Measurements from ENCODE around the gene PSMC4.
"Not testable (repeated sequence)": the region's sequence is repeated elsewhere in the genome, so short reads cannot be mapped to it uniquely, and the experiment has no call there.

The PSMC4 gene

GRCh38 chr19:39946532-39946931 is 24.4 kb upstream of the PSMC4 start:
- DNase-seq (ENCODE audit: low read depth) = no peak

DNA sequence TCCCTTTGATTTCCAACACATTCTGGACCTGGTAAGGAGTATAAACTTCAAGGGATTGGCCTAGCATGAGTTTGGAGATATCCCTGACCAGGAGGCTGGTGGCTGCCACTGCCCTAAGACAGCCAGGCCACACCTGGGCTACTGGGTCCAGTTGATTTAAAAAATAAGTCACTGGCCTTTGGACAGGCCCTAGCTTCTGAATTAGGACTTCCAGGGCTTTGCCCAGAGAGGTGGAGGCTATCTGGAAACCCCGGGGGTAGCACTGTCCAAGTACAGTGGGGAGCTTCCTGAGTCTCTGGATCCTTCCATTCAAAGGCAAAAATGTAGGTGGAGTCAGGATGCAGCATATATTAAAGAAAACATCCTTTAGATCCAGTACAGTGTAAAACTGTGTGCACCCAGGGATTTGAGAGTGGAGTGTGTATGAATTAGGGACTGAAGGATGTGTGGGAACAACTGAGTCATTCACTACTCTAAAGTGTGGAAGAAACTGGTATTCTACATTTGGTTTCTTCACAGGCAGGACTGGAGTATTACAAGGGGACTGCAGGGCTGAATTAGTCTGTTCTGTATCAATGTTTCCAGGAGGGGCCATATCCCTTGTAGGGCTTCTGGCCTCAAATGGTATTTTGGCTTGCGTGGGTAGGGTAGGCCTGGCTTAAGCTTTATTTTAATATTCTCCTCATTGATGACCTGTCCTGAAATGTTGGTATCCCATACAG is 21.8 kb upstream of the PSMC4 start:
- no peak for DNase-seq (ENCODE audit: low read depth)

GRCh38 chr19:39951065-39951650 is 19.8 kb upstream of the PSMC4 start:
- no peak for DNase-seq (ENCODE audit: low read depth)

- DNase-seq (ENCODE audit: low read depth) = no peak
These were observed 19.3 kb upstream of the PSMC4 start for GRCh38 chr19:39951686-39952085.

DNA sequence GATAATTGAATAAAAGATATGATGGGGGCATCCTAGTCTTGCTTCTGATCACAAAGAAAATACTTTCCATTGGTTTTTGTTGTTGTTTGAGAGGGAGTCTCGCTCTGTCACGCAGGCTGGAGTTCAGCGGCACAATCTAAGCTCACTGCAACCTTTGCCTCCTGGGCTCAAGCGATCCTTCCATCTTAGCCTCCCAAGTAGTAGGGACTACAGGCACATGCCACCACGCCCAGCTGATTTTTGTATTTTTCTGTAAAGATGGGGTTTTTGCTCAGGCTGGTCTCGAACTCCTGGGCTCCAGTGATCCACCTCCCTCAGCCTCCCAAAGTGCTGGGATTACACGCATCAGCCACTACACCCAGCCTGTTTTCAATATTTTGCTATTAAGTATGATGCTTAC is 17.1 kb upstream of the PSMC4 start:
- no peak for DNase-seq (ENCODE audit: low read depth)

GRCh38 chr19:39957886-39958285 is 13.1 kb upstream of the PSMC4 start:
- not testable (repeated sequence) for DNase-seq (ENCODE audit: low read depth)

GRCh38 chr19:39958942-39959341 is 12.0 kb upstream of the PSMC4 start:
- DNase-seq (ENCODE audit: low read depth) = not testable (repeated sequence)

DNA sequence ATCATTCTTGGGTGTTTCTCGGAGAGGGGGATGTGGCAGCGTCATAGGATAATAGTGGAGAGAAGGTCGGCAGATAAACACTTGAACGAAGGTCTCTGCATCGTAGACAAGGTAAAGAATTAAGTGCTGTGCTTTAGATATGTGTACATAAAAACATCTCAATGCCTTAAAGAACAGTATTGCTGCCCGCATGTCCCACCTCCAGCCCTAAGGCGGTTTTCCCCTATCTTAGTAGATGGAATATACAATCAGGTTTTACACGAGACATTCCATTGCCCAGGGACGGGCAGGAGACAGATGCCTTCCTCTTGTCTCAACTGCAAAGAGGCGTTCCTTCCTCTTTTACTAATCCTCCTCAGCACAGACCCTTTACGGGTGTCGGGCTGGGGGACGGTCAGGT is 11.6 kb upstream of the PSMC4 start:
- not testable (repeated sequence) for DNase-seq (ENCODE audit: low read depth)

GRCh38 chr19:39963898-39964297 is 7.1 kb upstream of the PSMC4 start:
- DNase-seq (ENCODE audit: low read depth) = no peak

- no peak for DNase-seq (ENCODE audit: low read depth)
These were observed 4.3 kb upstream of the PSMC4 start for GRCh38 chr19:39966617-39967016.

DNA sequence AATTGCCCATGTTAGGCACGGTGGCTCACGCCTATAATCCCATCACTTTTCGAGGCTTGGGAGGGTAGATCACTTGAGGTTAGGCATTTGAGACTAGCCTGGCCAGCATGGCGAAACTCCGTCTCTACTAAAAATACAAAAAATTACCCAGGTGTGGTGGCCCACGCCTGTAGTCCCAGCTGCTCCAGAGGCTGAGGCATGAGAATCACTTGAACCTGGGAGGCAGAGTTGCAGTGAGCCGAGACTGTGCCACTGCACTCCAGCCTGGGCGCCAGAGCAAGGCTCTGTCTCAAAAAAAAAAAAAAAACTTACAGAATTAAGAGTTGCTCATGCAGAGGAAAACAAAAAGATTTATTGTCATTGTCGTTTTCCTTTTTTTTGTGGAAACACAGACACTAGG is 3.4 kb upstream of the PSMC4 start:
- DNase-seq (ENCODE audit: low read depth) = no peak

DNA sequence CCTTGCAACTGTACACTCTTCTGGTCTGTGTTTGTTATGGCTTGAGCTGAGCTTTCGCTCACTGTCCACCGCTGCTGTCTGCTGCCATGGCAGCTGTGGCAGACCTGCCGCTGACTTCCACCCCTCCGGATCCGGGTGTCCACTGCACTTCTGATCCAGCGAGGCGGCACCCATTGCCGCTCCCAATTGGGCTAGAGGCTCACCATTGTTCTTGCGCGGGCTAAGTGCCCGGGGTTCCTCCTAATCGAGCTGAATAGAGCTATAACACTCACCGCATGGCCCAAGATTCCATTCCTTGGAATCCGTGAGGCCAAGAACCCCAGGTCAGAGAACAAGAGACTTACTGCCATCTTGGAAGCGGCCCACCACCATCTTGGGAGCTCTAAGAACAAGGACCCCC is 2.2 kb upstream of the PSMC4 start:
- DNase-seq (ENCODE audit: low read depth) = no peak

- no peak for DNase-seq (ENCODE audit: low read depth)
These were observed 1.7 kb upstream of the PSMC4 start for GRCh38 chr19:39969266-39969665.

- DNase-seq (ENCODE audit: low read depth) = no peak
These were observed 1.1 kb upstream of the PSMC4 start for GRCh38 chr19:39969681-39970424.

DNA sequence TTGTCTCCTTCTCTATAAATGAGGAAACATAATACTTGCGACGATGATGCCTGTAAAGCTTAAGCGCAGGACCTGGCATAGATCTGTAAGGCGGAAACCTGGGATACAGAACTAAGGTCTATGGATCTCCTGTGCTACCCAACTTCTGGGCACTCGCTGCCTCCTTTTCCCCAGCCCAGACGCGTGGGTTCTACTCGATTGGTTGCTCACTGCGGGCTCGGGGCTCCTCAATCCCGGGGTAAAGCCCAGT is 615 bp upstream of the PSMC4 start:
- no peak for DNase-seq (ENCODE audit: low read depth)

DNA sequence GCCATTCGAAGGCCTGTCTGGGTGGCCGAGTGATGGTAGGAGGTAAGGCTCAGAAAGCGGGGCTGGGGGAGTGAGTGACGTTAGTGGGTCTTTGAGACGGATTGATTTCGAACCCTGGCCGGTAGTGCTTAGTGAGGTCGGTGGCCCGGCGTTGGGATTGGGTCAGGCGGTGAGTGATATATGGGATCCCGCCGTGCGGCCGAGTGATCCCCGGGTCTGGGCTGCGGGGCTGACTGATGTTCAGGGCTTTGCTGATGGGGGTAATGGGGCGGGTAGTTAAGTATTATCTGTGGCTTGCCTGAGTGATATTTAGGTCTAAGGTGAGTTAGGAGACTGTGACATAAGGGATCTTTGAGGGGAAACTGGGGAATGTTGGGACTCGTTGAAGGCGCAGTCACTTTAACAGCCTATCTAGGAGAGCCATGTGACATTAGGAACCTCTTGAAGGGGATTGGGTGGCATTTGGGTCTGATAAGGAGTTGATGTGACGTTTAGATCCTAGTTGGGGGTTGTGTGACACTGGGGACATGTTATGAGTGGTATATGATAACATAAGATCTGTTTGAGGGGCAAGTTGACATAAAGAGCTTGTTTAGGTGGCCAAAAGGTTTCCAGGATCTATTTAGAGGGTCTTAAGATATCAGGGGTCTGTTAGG is 543 bp downstream of the PSMC4 start:
- no peak for DNase-seq (ENCODE audit: low read depth)

DNA sequence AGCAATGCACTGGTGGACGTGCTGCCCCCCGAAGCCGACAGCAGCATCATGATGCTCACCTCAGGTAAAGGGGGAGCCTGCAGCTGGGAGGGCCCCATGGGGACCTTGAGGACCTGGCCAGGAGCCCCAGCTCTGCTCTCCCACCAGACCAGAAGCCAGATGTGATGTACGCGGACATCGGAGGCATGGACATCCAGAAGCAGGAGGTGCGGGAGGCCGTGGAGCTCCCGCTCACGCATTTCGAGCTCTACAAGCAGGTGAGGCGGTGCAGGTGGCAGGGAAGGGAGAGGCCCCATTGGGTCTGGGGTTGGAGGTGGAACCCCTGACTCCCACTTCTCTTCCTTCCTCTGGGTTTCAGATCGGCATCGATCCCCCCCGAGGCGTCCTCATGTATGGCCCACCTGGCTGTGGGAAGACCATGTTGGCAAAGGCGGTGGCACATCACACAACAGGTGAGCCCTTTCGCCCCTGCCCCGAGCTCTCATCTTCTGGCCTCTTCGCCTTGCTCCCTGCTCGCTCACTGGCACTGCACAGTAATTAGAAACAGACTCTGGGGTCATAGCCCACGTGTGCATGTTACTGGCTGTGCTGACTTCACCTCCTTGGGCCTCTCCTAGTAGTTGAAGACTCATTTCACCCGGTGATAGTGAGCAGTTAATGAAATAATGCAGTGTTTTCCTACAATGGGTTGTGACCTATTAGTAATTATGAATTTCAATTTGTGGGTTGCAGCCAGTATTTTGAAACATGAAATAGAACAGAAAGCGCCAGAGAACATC is 3.6 kb downstream of the PSMC4 start:
- DNase-seq (ENCODE audit: low read depth) = no peak

GRCh38 chr19:39982883-39983282 is 11.9 kb downstream of the PSMC4 start:
- DNase-seq (ENCODE audit: low read depth) = no peak

- DNase-seq (ENCODE audit: low read depth) = no peak
These were observed 12.8 kb downstream of the PSMC4 start for GRCh38 chr19:39983695-39984300.

DNA sequence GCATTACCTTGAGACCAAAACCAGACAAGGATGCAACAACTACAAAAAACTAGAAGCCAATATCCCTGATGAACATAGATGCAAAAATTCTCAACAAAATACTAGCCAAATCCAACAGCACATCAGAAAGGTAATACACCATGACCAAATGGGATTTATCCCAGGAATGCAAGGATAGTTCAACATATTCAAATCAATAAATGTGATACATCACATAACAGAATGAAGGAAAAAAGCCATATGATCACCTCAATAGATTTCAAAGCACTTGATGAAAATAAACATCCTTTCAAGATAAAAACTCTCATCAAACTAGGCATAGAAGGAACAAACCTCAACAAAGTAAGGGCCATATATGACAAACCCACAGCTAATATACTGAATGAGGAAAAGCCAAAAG is 15.7 kb downstream of the PSMC4 start:
- DNase-seq (ENCODE audit: low read depth) = no peak

DNA sequence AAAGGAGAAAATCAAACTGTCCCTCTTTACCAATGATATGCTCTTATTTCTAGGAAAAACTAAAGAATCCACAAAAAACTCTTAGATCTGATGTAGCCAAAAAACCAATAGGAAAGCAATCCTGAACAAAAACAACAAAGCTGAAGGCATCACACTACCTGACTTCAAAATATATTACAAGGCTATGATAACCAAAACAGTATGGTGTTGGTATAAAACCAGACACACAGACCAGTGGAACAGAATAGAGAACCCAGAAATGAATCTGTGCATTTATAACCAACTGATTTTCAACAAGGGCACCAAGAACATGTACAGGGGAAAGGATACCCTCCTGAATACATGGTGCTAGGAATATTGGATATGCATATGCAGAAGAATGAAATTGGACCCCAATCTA is 16.2 kb downstream of the PSMC4 start:
- DNase-seq (ENCODE audit: low read depth) = no peak

DNA sequence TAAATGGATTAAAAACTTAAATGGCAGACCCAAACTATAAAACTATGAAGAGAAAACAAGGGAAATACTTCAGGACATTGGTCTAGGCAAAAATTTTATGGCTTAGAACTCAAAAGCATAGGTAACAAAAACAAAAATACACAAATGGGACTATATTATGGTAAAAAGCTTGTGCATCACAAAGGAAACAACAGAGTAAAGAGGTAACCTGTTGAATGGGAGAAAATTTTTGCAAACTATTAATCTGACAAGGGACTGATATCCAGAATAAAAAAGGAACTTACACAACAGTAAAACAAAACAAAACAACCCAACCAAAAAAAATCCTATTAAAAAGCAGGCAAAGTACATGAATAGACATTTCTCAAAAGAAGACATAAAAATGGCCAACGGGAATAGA is 16.6 kb downstream of the PSMC4 start:
- DNase-seq (ENCODE audit: low read depth) = no peak

All from activated gamma-delta T cell treated with anti-CD3 and anti-CD28 coated beads, Interleukin-2, amount 50 U/mL, for 16 hours (primary cell).